ENCODE results near the gene CREB3L1. TPM values are rescaled to one million over a fixed set of nuclear protein-coding genes. Genes with fewer than 3 reads are reported as not detected.
A peak's percentile ranks its signal among the peaks of the same experiment; 100 is the strongest.
"Not testable (repeated sequence)": the region's sequence is repeated elsewhere in the genome, so short reads cannot be mapped to it uniquely, and the experiment has no call there.

CREB3L1 gene
- total RNA-seq, 1 experiment from 2014 or later, result 22.7 TPM

DNA sequence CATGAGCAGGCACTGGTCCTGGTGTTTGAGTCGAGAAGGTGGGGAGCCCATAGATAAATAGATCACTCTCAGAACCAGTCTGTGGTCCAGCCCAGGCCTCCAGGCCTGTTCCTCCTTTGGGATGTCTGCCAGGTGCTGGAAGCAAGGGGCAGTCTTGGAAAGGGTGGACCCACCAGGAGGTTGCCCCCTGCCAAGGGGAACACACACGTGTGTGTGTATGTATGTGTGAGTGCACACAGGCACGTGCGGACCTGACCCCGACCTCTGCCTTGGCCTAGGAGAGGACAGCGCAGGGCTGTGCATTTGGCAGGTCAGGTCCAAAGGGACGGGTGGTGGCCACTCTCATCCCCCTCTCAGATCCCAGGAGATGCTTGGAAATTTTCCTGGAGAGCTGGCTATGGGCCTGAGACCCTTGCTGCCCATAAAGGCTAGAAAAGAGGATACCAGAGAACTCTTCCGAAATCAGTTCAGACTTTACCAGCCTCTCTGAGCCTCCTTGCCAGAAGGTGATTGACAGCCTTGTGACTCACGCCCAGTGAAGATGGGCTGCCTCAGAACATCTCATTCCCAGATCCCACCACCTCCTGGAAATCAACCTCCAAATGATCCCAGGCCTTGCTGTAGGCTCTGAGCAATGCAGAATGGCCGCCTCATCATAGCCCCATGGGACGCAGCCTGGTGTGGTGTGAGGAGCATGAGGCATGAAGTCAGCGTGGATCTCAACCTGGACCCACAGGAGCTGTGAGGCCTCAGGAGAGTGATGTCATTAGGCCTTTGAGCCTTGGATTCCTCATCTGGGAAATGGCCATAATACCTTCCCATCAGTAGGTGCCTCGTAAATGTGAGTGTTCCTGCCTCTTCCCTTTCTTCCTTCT is 24.0 kb upstream of the CREB3L1 start:
- peaks cover 24% of the 10 kb centered on the region for H3K4me1 ChIP-seq (replicated peaks)

DNA sequence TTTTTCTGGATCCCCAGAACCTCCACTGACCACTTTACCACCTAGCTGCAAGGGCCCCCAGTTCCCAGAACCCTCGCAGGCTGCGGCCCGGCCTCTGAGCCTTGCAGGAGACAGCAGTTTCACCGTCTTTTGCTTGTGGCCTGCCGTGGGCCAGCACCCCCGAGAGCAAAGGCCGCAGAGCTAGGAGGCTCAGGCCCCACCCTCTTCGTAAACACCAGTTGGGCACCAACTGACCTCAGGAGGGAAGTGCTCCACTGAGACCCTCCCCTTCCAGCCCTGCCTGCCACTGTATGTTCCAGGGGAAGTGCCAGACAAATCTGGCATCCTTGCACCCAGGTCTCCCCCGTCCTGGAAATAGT is 23.4 kb upstream of the CREB3L1 start:
- Histone ChIP-seq H3K4me1 (replicated peaks) (peaks cover 17% of the 10 kb centered on the region), H3K9me3 (replicated peaks) (no peaks in the 10 kb centered on the region), H3K27ac (no peak overlapping the region), H3K4me3 (no peak overlapping the region), H3K27me3 (replicated peaks) (no peaks in the 10 kb centered on the region), H3K36me3 (no peaks in the 10 kb centered on the region; the same call in 1 of the 2 replicates)
- no peak for DNase-seq (ENCODE audit: low read depth in 1 of 2, low spot score in 2 of 2)

More for the DNA sequence above, 24.0 kb upstream of the CREB3L1 start:
- Histone ChIP-seq H3K27me3 (replicated peaks) (no peaks in the 10 kb centered on the region), H3K4me3 (no peak overlapping the region), H3K9me3 (replicated peaks) (no peaks in the 10 kb centered on the region), H3K27ac (no peak overlapping the region), H3K36me3 (no peaks in the 10 kb centered on the region; the same call in 1 of the 2 replicates)
- DNase-seq (ENCODE audit: low read depth in 1 of 2, low spot score in 2 of 2), result no peak

DNA sequence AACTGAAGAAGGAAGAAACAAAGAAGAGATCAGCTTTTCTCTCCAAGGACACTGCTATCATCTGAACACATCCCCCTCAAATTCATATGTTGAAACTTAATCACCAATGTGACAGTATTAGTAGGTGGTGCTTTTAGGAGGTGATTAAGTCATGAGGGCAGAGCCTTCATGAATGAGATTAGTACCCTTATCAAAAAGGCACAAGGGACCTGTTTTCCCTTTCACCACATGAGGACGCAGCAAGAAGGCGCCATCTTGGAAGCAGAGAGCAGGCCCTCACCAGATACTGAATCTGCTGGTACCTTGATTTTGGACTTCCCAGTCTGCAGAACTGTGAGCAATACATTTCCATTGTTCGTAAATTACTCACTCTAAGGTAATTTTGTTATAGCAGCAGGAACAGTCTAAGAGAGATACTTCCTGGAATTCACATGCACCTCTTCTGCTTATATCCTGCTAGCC is 20.9 kb upstream of the CREB3L1 start:
- no peaks in the 10 kb centered on the region for H3K27me3 ChIP-seq (replicated peaks)
- H3K9me3 ChIP-seq (replicated peaks), result no peaks in the 10 kb centered on the region
- no peaks in the 10 kb centered on the region for H3K4me1 ChIP-seq (replicated peaks)
- H3K27ac ChIP-seq, result no peak overlapping the region
- H3K4me3 ChIP-seq, result no peak overlapping the region
- H3K36me3 ChIP-seq, result no peaks in the 10 kb centered on the region
- DNase-seq (ENCODE audit: low read depth in 1 of 2, low spot score in 2 of 2), result no peak

DNA sequence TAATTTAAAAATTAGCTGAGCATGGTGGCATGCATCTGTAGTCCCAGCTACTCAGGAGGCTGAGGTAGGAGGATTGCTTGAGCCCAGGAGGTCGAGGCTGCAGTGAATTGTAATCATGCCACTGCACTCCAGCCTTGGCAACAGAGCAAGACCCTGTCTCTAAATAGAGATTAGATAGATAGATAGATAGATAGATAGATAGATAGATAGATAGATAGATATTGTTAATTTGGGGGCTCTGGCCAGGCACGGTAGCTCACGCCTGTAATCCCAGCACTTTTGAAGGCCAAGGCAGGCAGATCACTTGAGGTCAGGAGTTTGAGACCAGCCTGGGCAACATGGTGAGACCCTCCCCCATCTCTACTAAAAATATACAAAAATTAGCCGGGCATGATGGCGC is 18.1 kb upstream of the CREB3L1 start:
- not testable (repeated sequence) for H3K27ac ChIP-seq; H3K4me3 ChIP-seq; H3K36me3 ChIP-seq; H3K9me3 ChIP-seq (replicated peaks); DNase-seq (ENCODE audit: low read depth in 1 of 2, low spot score in 2 of 2); H3K4me1 ChIP-seq (replicated peaks); H3K27me3 ChIP-seq (replicated peaks)

DNA sequence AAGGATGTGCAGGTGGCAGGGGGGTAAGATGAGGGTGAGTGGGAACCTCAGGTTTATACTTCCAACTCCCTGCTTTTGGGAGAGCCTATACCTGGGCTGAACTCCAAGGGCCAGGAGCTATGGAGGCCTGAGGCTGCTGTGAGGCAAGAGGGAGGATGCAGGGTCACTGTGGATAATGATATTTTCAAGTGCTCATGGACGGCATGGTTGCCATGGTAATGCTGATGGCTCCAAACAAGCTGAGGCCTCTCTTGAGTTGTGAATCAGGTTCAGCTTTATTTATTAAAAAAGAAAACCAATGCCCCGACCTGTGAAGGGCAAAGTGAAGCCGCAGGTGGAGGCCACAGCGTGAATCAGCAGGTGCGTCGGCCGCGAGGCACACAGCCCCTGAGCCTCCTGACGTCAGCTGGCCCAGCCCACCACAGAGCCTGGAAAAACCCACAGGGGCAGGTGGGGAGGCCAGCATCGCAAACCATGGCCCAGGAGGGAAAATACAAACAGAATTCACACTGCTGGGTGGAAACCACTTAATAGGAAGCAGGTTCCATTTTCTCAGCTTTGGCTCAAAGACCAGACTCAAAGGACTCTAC is 17.4 kb upstream of the CREB3L1 start:
- Histone ChIP-seq H3K9me3 (replicated peaks) (0 out of 2 replicates have a peak, but pooled peaks cover 2% of the 10 kb centered on the region), H3K36me3 (no peaks in the 10 kb centered on the region), H3K4me1 (replicated peaks) (no peaks in the 10 kb centered on the region), H3K4me3 (no peak overlapping the region), H3K27ac (no peak overlapping the region), H3K27me3 (replicated peaks) (no peaks in the 10 kb centered on the region)
- DNase-seq (ENCODE audit: low read depth in 1 of 2, low spot score in 2 of 2), result no peak

DNA sequence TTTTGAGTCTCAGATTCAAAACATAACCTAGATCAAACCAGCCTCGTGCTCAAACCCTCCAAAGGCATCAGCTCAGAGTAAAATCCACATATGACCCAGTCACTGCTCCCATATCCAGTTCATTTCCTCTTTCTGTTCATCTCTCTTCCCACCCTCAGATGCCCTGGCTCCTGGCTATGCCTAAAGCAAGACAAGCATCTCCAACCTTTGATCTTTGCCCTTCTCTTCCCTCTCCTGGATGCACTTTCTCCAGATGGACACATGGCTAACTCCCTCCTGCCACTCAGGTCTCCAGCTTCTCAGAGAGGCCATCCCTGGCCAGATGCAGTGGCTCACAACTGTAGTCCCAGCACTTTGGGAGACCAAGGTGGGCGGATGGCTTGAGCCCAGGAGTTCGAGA is 14.3 kb upstream of the CREB3L1 start:
- Histone ChIP-seq H3K4me3 (no peak overlapping the region), H3K36me3 (no peaks in the 10 kb centered on the region), H3K9me3 (replicated peaks) (0 out of 2 replicates have a peak, but pooled peaks cover 2% of the 10 kb centered on the region), H3K27ac (no peak overlapping the region), H3K27me3 (replicated peaks) (no peaks in the 10 kb centered on the region), H3K4me1 (replicated peaks) (no peaks in the 10 kb centered on the region)
- DNase-seq (ENCODE audit: low read depth in 1 of 2, low spot score in 2 of 2), result no peak

DNA sequence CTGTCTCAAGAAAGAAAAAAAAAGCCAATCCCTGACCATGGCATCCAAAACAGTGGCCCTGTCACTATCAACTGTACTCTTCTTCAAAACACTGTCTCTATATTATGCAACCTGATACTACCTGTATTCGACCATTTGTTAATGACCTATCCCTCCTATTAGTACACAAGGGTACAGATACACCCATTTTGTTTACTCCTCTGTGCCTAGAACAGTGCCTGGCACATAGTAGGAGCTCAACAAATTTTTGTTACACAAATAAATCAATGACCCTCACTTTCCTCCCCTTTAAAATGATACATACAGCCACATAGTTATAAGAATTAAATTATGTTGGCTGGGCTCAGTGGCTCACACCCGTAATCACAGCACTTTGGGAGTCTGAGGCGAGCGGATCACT is 13.4 kb upstream of the CREB3L1 start:
- no peak overlapping the region for H3K4me3 ChIP-seq
- DNase-seq (ENCODE audit: low read depth in 1 of 2, low spot score in 2 of 2), result no peak
- no peaks in the 10 kb centered on the region for H3K36me3 ChIP-seq
- no peaks in the 10 kb centered on the region for H3K27me3 ChIP-seq (replicated peaks)
- H3K4me1 ChIP-seq (replicated peaks), result no peaks in the 10 kb centered on the region
- 0 out of 2 replicates have a peak, but pooled peaks cover 2% of the 10 kb centered on the region for H3K9me3 ChIP-seq (replicated peaks)
- no peak overlapping the region for H3K27ac ChIP-seq

DNA sequence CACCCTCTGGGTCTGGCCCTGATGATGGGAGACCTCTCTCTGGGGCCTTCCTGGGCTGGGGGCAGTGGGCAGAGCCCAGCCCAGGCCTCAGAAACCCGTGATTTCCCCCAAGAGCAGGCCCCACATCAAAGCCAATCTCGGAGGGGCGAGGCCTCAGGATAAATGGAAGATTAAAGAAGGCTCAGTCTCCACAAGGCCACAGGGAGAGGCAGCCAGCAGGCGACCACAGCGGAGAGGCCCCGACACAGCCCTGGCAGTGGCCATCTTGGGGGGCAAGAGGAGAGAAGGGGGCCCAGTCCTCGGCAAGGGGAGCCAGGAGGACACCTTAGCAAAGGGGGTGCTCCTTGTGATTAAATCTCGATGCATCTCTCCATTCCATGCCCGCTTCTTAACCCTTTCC is 12.5 kb upstream of the CREB3L1 start:
- H3K4me3 ChIP-seq, result no peak overlapping the region
- no peak for DNase-seq (ENCODE audit: low read depth in 1 of 2, low spot score in 2 of 2)
- 0 out of 2 replicates have a peak, but pooled peaks cover 2% of the 10 kb centered on the region for H3K9me3 ChIP-seq (replicated peaks)

DNA sequence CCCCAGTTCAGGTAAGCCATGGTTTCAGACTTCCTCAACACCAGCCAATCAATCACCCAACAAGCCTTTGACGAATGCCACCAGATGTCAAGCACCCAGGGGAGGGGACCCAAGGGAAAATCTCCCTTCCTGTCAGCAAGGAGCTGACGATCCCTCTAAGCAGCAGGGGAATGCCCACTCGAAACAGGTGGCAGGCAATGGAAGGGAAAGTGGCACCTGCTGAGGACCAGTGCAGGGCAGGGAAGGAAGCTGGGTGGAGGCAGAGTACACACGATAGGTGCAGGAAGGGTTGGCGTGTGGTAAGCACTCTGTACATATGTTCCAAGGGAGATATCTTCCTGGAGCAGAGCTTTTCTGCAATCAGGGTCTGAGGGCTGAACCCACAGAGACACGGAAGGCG is 11.7 kb upstream of the CREB3L1 start:
- no peak for DNase-seq (ENCODE audit: low read depth in 1 of 2, low spot score in 2 of 2)
- H3K4me1 ChIP-seq (replicated peaks), result no peaks in the 10 kb centered on the region
- no peaks in the 10 kb centered on the region for H3K36me3 ChIP-seq
- 0 out of 2 replicates have a peak, but pooled peaks cover 2% of the 10 kb centered on the region for H3K9me3 ChIP-seq (replicated peaks)
- H3K4me3 ChIP-seq, result no peak overlapping the region
- H3K27ac ChIP-seq, result no peak overlapping the region
- H3K27me3 ChIP-seq (replicated peaks), result no peaks in the 10 kb centered on the region

More for the DNA sequence above, 12.5 kb upstream of the CREB3L1 start:
- no peaks in the 10 kb centered on the region for H3K4me1 ChIP-seq (replicated peaks)
- H3K27ac ChIP-seq, result no peak overlapping the region
- H3K27me3 ChIP-seq (replicated peaks), result no peaks in the 10 kb centered on the region
- no peaks in the 10 kb centered on the region for H3K36me3 ChIP-seq

DNA sequence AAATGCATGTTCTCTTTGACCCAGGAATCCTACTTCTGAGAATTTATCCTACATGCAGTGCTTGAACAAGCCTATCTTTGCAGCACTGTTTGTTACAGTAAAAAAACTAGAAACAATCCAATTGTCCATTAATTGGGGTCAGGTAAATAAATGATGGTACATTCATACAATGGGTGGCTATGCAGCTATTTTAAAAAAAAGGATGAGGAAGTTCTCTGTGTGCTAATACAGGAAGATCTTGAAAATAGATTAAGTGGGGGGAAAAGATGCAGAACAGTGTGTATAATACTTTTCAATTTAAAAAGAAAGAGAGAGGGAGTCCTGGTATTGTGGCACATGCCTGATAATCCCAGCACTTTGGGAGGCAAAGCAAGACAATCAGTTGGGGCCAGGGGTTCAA is 9.5 kb upstream of the CREB3L1 start:
- 0 out of 2 replicates have a peak, but pooled peaks cover 2% of the 10 kb centered on the region for H3K9me3 ChIP-seq (replicated peaks)
- no peak for DNase-seq (ENCODE audit: low read depth in 1 of 2, low spot score in 2 of 2)
- H3K4me3 ChIP-seq, result no peak overlapping the region
- peaks cover 11% of the 10 kb centered on the region for H3K4me1 ChIP-seq (replicated peaks)
- no peaks in the 10 kb centered on the region for H3K27me3 ChIP-seq (replicated peaks)
- H3K36me3 ChIP-seq, result no peaks in the 10 kb centered on the region
- no peak overlapping the region for H3K27ac ChIP-seq

DNA sequence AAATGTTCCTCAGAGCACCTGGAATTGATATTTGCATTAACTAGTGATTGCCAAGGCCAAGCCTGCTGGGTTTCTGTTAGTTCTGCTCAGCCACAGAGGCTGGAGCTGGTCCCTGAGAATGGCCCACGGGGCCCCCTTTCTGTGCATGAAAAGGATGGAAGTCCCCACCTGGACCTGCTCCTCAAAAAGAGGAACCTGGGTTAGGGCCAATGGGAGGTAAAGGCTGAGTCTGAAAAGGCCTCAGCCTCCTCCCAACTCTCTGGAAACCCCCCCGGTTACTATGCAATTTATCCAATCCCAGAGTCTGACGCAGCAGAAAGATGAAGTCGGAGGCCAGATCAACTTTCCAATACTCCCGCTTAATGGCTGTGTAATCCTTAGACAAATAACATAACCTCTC is 6.8 kb upstream of the CREB3L1 start:
- H3K27me3 ChIP-seq (replicated peaks), result no peaks in the 10 kb centered on the region
- no peak overlapping the region for H3K27ac ChIP-seq
- peaks cover 21% of the 10 kb centered on the region for H3K4me1 ChIP-seq (replicated peaks)
- H3K36me3 ChIP-seq, result no peaks in the 10 kb centered on the region
- no peaks in the 10 kb centered on the region for H3K9me3 ChIP-seq (replicated peaks)
- H3K4me3 ChIP-seq, result no peak overlapping the region
- DNase-seq (ENCODE audit: low read depth in 1 of 2, low spot score in 2 of 2), result no peak

DNA sequence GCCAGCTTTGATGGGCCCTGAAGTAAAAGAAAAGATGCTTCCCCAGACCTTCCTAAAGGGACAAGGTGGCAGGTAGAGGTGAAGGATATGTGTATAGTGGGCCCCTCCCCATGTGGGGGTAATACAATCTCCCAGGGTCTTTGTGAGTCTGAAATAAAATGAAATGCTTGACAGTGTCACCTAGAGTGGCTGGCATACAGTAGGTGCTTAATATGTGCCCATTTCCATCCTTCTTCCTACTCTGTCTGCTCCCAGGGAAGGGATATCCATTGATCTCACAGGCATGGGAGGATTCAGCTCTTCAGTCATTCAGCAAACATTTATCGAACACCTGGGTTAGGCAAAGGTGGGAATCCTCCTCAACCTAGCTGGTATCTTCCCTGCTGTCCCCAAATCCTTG is 6.1 kb upstream of the CREB3L1 start:
- H3K27ac ChIP-seq, result no peak overlapping the region

DNA sequence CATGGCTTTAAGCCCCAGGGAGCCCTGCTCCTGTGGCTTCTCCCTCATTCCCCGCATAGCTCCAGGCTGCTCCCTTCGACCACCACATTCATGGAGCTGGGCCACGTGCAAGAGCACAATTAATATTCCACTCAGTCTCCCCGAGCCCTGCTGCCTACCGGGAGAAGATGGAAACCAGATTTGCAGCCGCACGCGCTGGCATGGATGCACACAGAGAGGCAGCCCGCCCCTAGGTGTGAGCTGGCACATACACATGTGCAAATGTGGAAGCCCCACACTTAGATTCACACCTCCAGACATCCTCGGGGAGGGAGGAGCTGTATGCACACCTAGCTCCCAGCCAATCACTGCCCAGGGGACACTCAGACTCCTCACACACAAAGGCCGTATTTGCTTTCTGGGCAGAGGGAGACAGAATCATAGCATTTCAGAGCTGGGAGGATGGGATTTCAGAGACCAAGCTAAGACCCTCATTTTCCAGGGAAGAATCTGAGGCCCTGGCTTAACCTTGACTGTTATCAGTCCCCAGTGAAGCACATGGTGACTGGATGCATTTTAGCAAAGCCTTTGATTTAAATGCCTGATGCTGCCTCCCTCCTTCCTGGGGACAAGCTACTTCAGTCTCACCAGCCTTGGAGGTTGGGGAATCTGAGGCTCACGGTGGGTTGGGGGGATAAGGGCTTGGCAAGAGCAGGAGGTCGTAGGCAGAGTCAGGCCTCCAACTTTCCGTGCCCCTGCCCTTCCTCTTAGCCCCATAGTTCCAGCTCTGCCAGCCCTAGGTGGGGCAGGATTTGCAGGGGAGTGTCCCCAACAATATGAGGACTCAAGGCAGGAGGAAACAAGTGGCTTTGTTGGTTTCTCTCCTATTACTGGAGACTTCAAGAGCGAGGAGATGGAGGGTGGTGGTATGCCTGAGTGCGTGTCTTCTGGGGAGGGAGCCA is 5.3 kb upstream of the CREB3L1 start:
- peaks cover 21% of the 10 kb centered on the region for H3K4me1 ChIP-seq (replicated peaks)
- DNase-seq (ENCODE audit: low read depth in 1 of 2, low spot score in 2 of 2), result peak in 1 of 2 experiments; percentile 6
- H3K4me3 ChIP-seq, result no peak overlapping the region
- peak overlapping the region; percentile 61; the same call in 1 of the 2 replicates for H3K27ac ChIP-seq
- H3K27me3 ChIP-seq (replicated peaks), result no peaks in the 10 kb centered on the region
- no peaks in the 10 kb centered on the region for H3K36me3 ChIP-seq
- no peaks in the 10 kb centered on the region for H3K9me3 ChIP-seq (replicated peaks)

More for the DNA sequence above, 6.1 kb upstream of the CREB3L1 start:
- Histone ChIP-seq H3K36me3 (no peaks in the 10 kb centered on the region), H3K4me3 (no peak overlapping the region), H3K4me1 (replicated peaks) (peaks cover 21% of the 10 kb centered on the region), H3K9me3 (replicated peaks) (no peaks in the 10 kb centered on the region), H3K27me3 (replicated peaks) (no peaks in the 10 kb centered on the region)
- DNase-seq (ENCODE audit: low read depth in 1 of 2, low spot score in 2 of 2), result no peak

Measured in SJSA1 (cell line).